ENCODE measurements around the gene ETV7. TPM values are rescaled to one million over a fixed set of nuclear protein-coding genes. Genes with fewer than 3 reads are reported as not detected.

Gene ETV7
- total RNA-seq, 6 experiments from 2014 or later, result 0.19 to 4.6 (median 0.55) TPM; not detected in 1

GRCh38 chr6:36350681-36351571 lies 36.5 kb downstream of the ETV7 start:
- intact Hi-C loops (cut with DNase I), result loop anchor here in 1 of 2 donors (10.0 kb wide), 1 partner anchor 216 kb away; the partner anchor contains the start of gene MAPK13
- Histone ChIP-seq H3K27me3 (no peaks in the 10 kb centered on the region), H3K4me3 (no peak overlapping the region), H3K4me1 (no peaks in the 10 kb centered on the region), H3K27ac (no peak overlapping the region), H3K36me3 (no peaks in the 10 kb centered on the region), H3K9me3 (peaks cover 0 to 5% (median 0%) of the 10 kb centered on the region in 4 donors)
- 55% methylated on average over 6 of the region's 15 CpGs for WGBS (ENCODE audit: insufficient coverage, low coverage, low lambda C conversion rate, missing lambda C conversion rate)
- TF ChIP-seq CTCF (IDR thresholded peaks at IDR 0.05) (no peak), POLR2A (IDR thresholded peaks at IDR 0.05) (no peak)
- DNase-seq (peak in 1 of 3 donors; percentile 34), ATAC-seq (peak; percentile 30 to 71 (median 57))

GRCh38 chr6:36350082-36350481 lies 37.4 kb downstream of the ETV7 start:
- Histone ChIP-seq H3K9me3 (peaks cover 0 to 5% (median 0%) of the 10 kb centered on the region in 4 donors), H3K27ac (no peak overlapping the region), H3K27me3 (no peaks in the 10 kb centered on the region), H3K4me3 (no peak overlapping the region), H3K4me1 (no peaks in the 10 kb centered on the region), H3K36me3 (no peaks in the 10 kb centered on the region)
- DNase-seq (no peak), ATAC-seq (peak; percentile 36 to 77 (median 58))
- intact Hi-C loops (cut with DNase I), result loop anchor here in 1 of 2 donors (10.0 kb wide), 1 partner anchor 215 kb away; the partner anchor contains the start of gene MAPK13
- TF ChIP-seq CTCF (IDR thresholded peaks at IDR 0.05), result no peak
- no peak for TF ChIP-seq POLR2A (IDR thresholded peaks at IDR 0.05)
- 67% methylated on average over 4 of the region's 4 CpGs for WGBS (ENCODE audit: insufficient coverage, low coverage, low lambda C conversion rate, missing lambda C conversion rate)

- WGBS (ENCODE audit: insufficient coverage, low coverage, low lambda C conversion rate, missing lambda C conversion rate), result 54% methylated on average over 6 of the region's 6 CpGs
- H3K9me3 ChIP-seq, result peaks cover 0 to 5% (median 0%) of the 10 kb centered on the region in 4 donors
- TF ChIP-seq POLR2A (IDR thresholded peaks at IDR 0.05) (no peak), CTCF (IDR thresholded peaks at IDR 0.05) (no peak)
- H3K4me1 ChIP-seq, result no peaks in the 10 kb centered on the region
- DNase-seq, result peak in 1 of 3 donors; percentile 59
- no peak overlapping the region for H3K27ac ChIP-seq
- H3K36me3 ChIP-seq, result no peaks in the 10 kb centered on the region
- H3K27me3 ChIP-seq, result no peaks in the 10 kb centered on the region
- no peak overlapping the region for H3K4me3 ChIP-seq
- intact Hi-C loops (cut with DNase I), result no loop called here
- ATAC-seq, result peak in 2 of 4 donors; percentile 11 to 56
Measured at GRCh38 chr6:36349240-36349639, 38.2 kb downstream of the ETV7 start.

GRCh38 chr6:36347621-36348020 lies 39.8 kb downstream of the ETV7 start:
- DNase-seq (no peak), ATAC-seq (peak in 2 of 4 donors; percentile 12 to 21)
- Histone ChIP-seq H3K4me1 (no peaks in the 10 kb centered on the region), H3K27ac (no peak overlapping the region), H3K4me3 (no peak overlapping the region), H3K36me3 (no peaks in the 10 kb centered on the region), H3K9me3 (peaks cover 0 to 3% (median 0%) of the 10 kb centered on the region in 4 donors), H3K27me3 (no peaks in the 10 kb centered on the region)
- intact Hi-C loops (cut with DNase I), result no loop called here
- WGBS (ENCODE audit: insufficient coverage, low coverage, low lambda C conversion rate, missing lambda C conversion rate), result 89% methylated on average over 3 of the region's 4 CpGs
- TF ChIP-seq CTCF (IDR thresholded peaks at IDR 0.05), result no peak
- TF ChIP-seq POLR2A (IDR thresholded peaks at IDR 0.05), result no peak

All from right lobe of liver (tissue), 6 donors.